K562 (cell line): Measurements from ENCODE around the gene SSR4. TPM values are rescaled to one million over a fixed set of nuclear protein-coding genes. Genes with fewer than 3 reads are reported as not detected.

Experiments used
- CBFA2T3 ChIP-seq: fragments of 450-650 bp; IDR thresholded peaks from 2 replicates; pipeline ENCODE4 v1.6.1; 2017
- MAX ChIP-seq: sonication (generic); formaldehyde crosslinking; IDR thresholded peaks from 2 replicates; pipeline ENCODE4 v1.9.0; 2022; ENCODE audit warnings: mild to moderate bottlenecking, missing genetic modification reagents
- MAZ ChIP-seq, 2 experiments: fragments of 450-650 bp in 1 of 2; sonication (generic) in 1 of 2; formaldehyde crosslinking; IDR thresholded peaks in 1 of 2; conservative IDR thresholded peaks in 1 of 2; 2 replicates each; pipeline versions ENCODE4 v1.4.0 to v1.5.0; 2020; ENCODE audit warnings: mild to moderate bottlenecking in 1 of 2, missing genetic modification reagents in 1 of 2
- REST ChIP-seq, 2 experiments: fragments of 450-650 bp; formaldehyde crosslinking in 1 of 2; IDR thresholded peaks; 2 replicates each; pipeline versions ENCODE4 v1.4.0 to v1.6.1; 2014 to 2020; ENCODE audit warnings: mild to moderate bottlenecking in 2 of 2, borderline replicate concordance in 1 of 2, low read depth in 1 of 2
- ZFPM2 ChIP-seq: fragments of 250-450 bp; sonication (Bioruptor Pico); IDR thresholded peaks from 2 replicates; pipeline ENCODE4 v1.5.1; 2022; ENCODE audit warnings: mild to moderate bottlenecking
- ZNF232 ChIP-seq: sonication (generic); formaldehyde crosslinking; IDR thresholded peaks from 2 replicates; pipeline ENCODE4 v1.8.0; 2022; ENCODE audit warnings: mild to moderate bottlenecking, missing genetic modification reagents
- ZNF561 ChIP-seq: fragments of 450-650 bp; formaldehyde crosslinking; conservative IDR thresholded peaks from 2 replicates; pipeline ENCODE4 v1.4.0; 2020; ENCODE audit warnings: mild to moderate bottlenecking, moderate library complexity
- polyA plus RNA-seq, 8 experiments: library from polyadenylated mRNA; depleted of rRNA in 4 of 8; stranded (reverse) in 5 of 8; unstranded in 3 of 8; fragments of >200 nt; fragmentation: Nextera tagmentation in 2 of 8; fragmentation: Illumina TruSeq in 1 of 8; extraction: Ambion mirVana in 2 of 8; extraction: Trizol in 1 of 8; gene quantifications; 2 replicates each; pipeline versions ENCODE4 v1.2.1 to v1.2.3, GENCODE V29; 2011 to 2014; ENCODE audit warnings: inconsistent platforms in 1 of 8, missing spikeins in 1 of 8
- total RNA-seq, 7 experiments: library from RNA; depleted of rRNA in 6 of 7; stranded (reverse); fragments of >200 nt in 6 of 7; fragmentation: Illumina TruSeq in 2 of 7; extraction: Trizol in 2 of 7; gene quantifications; 2 replicates each; pipeline versions ENCODE4 v1.2.1 to v1.2.3, GENCODE V29; 2011 to 2021; ENCODE audit warnings: low replicate concordance in 1 of 7
- TF ChIP-seq, protein P1 (sequence below), 2 experiments: IDR thresholded peaks; 2 replicates each; pipeline ENCODE4 v1.6.1; 2011; ENCODE audit warnings: borderline replicate concordance in 1 of 2, control low read depth in 1 of 2, low read depth in 1 of 2, low read length in 1 of 2, mild to moderate bottlenecking in 1 of 2, mixed read lengths in 1 of 2, moderate library complexity in 1 of 2; ENCODE audit not compliant: insufficient read depth in 1 of 2, insufficient read length in 1 of 2, poor library complexity in 1 of 2, severe bottlenecking in 1 of 2; ENCODE audit errors: extremely low read depth in 1 of 2
- TF ChIP-seq, protein P2 (sequence below): sonication (generic); formaldehyde crosslinking; IDR thresholded peaks from 2 replicates; pipeline ENCODE4 v1.8.0; 2023; ENCODE audit warnings: mild to moderate bottlenecking, missing genetic modification reagents
- TF ChIP-seq, protein P3 (sequence below): sonication (generic); formaldehyde crosslinking; IDR thresholded peaks from 2 replicates; pipeline ENCODE4 v1.8.0; 2022; ENCODE audit warnings: mild to moderate bottlenecking, missing genetic modification reagents

Gene SSR4
- total and polyA plus RNA-seq, 9 of the 15 experiments (the other 6 are each of a cell fraction or from before 2014, with no cell fraction given) = 146 to 492 (median 272) TPM

DNA sequence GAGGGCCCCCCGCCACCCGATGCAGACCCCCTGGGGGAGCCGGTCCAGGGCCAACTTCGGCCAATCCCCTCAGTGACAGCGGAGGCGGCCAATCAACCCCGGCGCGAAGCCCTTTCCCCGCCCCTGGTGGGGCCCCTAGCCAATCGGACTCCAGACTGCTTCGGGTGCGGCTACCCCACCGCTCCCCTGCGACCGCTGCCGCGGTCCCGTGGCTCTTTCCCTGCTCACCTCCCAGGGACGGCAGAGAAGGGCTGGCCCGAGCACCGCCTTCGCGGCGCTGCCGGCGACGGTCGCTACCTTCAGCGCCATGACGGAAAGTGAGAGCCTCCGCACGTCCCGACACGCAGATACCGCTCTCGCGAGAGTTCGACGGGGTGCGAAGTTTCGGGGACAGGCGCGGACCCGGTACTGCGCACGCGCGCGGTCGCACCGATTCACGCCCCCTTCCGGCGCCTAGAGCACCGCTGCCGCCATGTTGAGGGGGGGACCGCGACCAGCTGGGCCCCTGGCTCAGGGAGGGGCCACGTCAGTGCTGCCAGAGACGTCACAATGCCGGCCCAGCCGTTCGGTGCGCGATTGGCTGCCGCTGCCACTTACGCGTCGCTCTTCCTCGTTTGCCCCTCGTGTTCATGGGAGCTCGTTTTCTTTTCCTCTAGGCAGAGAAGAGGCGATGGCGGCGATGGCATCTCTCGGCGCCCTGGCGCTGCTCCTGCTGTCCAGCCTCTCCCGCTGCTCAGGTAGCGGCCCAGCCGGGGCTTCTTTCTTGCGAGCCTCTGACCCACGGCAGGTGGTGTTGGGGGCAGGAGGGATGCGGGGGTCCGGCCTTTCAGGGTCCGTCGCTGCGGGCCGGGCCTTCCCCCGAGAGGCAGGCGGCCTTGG is at the start of gene SSR4, which contains the start of gene IDH3G (continued):
- TF ChIP-seq, protein P1, sequence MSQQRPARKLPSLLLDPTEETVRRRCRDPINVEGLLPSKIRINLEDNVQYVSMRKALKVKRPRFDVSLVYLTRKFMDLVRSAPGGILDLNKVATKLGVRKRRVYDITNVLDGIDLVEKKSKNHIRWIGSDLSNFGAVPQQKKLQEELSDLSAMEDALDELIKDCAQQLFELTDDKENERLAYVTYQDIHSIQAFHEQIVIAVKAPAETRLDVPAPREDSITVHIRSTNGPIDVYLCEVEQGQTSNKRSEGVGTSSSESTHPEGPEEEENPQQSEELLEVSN (IDR thresholded peaks at IDR 0.05; ENCODE audit: borderline replicate concordance in 1 of 2, extremely low read depth in 1 of 2, insufficient read depth in 1 of 2, insufficient read length in 1 of 2, low read depth in 1 of 2, low read length in 1 of 2, poor library complexity in 1 of 2, severe bottlenecking in 1 of 2) = peak; percentile 84 to 91
- TF ChIP-seq MAZ (CRISPR knock-in tag; conservative IDR thresholded peaks at IDR 0.05 in 1 of 2, IDR thresholded peaks at IDR 0.05 in 1 of 2) (peak; percentile 80 to 94), ZFPM2 (CRISPR knock-in tag) (no peak), CBFA2T3 (no peak), REST (IDR thresholded peaks at IDR 0.05; ENCODE audit: borderline replicate concordance) (no peak), REST (CRISPR knock-in tag; IDR thresholded peaks at IDR 0.05; ENCODE audit: low read depth) (no peak), ZNF561 (CRISPR knock-in tag) (no peak), ZNF232 (CRISPR knock-in tag) (peak; percentile 69; the same call in 1 of the 2 replicates), MAX (CRISPR knock-in tag) (peak; percentile 87)
- TF ChIP-seq, protein P2, sequence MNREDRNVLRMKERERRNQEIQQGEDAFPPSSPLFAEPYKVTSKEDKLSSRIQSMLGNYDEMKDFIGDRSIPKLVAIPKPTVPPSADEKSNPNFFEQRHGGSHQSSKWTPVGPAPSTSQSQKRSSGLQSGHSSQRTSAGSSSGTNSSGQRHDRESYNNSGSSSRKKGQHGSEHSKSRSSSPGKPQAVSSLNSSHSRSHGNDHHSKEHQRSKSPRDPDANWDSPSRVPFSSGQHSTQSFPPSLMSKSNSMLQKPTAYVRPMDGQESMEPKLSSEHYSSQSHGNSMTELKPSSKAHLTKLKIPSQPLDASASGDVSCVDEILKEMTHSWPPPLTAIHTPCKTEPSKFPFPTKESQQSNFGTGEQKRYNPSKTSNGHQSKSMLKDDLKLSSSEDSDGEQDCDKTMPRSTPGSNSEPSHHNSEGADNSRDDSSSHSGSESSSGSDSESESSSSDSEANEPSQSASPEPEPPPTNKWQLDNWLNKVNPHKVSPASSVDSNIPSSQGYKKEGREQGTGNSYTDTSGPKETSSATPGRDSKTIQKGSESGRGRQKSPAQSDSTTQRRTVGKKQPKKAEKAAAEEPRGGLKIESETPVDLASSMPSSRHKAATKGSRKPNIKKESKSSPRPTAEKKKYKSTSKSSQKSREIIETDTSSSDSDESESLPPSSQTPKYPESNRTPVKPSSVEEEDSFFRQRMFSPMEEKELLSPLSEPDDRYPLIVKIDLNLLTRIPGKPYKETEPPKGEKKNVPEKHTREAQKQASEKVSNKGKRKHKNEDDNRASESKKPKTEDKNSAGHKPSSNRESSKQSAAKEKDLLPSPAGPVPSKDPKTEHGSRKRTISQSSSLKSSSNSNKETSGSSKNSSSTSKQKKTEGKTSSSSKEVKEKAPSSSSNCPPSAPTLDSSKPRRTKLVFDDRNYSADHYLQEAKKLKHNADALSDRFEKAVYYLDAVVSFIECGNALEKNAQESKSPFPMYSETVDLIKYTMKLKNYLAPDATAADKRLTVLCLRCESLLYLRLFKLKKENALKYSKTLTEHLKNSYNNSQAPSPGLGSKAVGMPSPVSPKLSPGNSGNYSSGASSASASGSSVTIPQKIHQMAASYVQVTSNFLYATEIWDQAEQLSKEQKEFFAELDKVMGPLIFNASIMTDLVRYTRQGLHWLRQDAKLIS (CRISPR knock-in tag) = no peak
- TF ChIP-seq, protein P3, sequence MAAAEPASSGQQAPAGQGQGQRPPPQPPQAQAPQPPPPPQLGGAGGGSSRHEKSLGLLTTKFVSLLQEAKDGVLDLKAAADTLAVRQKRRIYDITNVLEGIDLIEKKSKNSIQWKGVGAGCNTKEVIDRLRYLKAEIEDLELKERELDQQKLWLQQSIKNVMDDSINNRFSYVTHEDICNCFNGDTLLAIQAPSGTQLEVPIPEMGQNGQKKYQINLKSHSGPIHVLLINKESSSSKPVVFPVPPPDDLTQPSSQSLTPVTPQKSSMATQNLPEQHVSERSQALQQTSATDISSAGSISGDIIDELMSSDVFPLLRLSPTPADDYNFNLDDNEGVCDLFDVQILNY (CRISPR knock-in tag) = no peak
